ENCODE data around the gene LRMDA.

DNA sequence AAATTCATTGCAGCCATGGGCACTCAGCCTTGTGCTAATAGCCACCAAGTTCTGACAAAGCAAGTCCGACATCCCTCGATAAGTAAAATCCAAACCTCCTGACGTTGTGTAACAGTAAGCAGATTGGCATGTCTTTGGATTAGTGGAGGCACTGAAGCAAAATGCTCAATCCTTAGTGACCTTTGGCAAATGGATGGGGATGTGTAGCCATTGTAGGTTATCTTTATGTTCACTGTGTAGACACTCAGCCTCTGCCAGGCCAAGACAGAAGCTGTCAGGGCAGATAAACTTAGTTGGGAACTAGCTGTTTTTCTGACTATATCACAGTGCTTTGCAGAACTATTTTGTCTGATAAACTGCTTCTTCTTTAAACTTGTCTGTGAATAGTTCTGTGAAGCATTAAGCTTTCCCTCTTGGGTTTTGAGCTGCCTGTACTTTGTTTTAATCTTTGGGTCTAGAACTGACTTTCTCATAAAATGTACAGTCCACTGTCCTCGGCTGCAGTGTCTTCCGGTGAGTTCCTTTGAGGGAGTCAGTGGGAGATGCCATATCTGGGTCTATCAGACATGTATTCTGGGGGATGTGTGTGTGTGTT lies 220.8 kb downstream of the LRMDA start:
- no peak for TF ChIP-seq POLR2AphosphoS5 (IDR thresholded peaks at IDR 0.05)
- TF ChIP-seq CTCF (IDR thresholded peaks at IDR 0.05), result no peak

Measured in transverse colon (tissue), 4 donors.